Keratinocyte (primary cell): Measurements from ENCODE around the gene NAB1. TPM values are rescaled to one million over a fixed set of nuclear protein-coding genes. Genes with fewer than 3 reads are reported as not detected.

ENCODE experiments used
- DNase-seq: peaks from one replicate; pipeline ENCODE4 v3.0.0-alpha.2; 2011; ENCODE audit warnings: low read depth, missing footprints, low spot score
- FAIRE-seq: peaks from 2 replicates; lab custom pipeline; 2011; peaks lifted over from hg19 to GRCh38; lab: Jason Lieb, UNC
- H2AFZ ChIP-seq: 2 replicates; pipeline ENCODE4 v1.6.0; 2012; ENCODE audit warnings: low read length, control low read depth, inconsistent platforms; ENCODE audit not compliant: control insufficient read depth
- H3K27ac ChIP-seq: 2 replicates; pipeline ENCODE4 v1.5.1; 2011; ENCODE audit warnings: low read length; ENCODE audit not compliant: control insufficient read depth, insufficient read depth
- H3K27me3 ChIP-seq: 3 replicates; pipeline ENCODE4 v1.6.0; 2011; ENCODE audit warnings: low read length; ENCODE audit not compliant: control insufficient read depth, insufficient read depth; ENCODE audit errors: extremely low read depth
- H3K36me3 ChIP-seq, 2 experiments: 2 replicates in 1 of 2; 3 replicates in 1 of 2; pipeline ENCODE4 v1.5.1; 2011; ENCODE audit warnings: low read length in 2 of 2, mild to moderate bottlenecking in 1 of 2; ENCODE audit not compliant: control insufficient read depth in 2 of 2, insufficient read depth in 2 of 2; ENCODE audit errors: extremely low read depth in 1 of 2
- H3K4me1 ChIP-seq: 3 replicates; pipeline ENCODE4 v1.5.1; 2011; ENCODE audit warnings: low read length; ENCODE audit not compliant: control insufficient read depth, insufficient read depth; ENCODE audit errors: extremely low read depth
- H3K4me2 ChIP-seq: 3 replicates; pipeline ENCODE4 v1.6.0; 2011; ENCODE audit warnings: low read depth, low read length; ENCODE audit not compliant: control insufficient read depth, insufficient read depth; ENCODE audit errors: extremely low read depth
- H3K4me3 ChIP-seq, 3 experiments: fragments of 200-600 bp in 1 of 3; sonication (generic) in 1 of 3; 2 replicates in 2 of 3; 3 replicates in 1 of 3; pipeline ENCODE4 v1.5.1; 2011 to 2016; ENCODE audit warnings: low read length in 3 of 3, mild to moderate bottlenecking in 3 of 3, control low read depth in 2 of 3, inconsistent platforms in 1 of 3, low read depth in 1 of 3, mixed read lengths in 1 of 3, mixed run types in 1 of 3, moderate library complexity in 1 of 3; ENCODE audit not compliant: control insufficient read depth in 2 of 3, insufficient read depth in 2 of 3; ENCODE audit errors: extremely low read depth in 1 of 3
- H3K79me2 ChIP-seq: 2 replicates; pipeline ENCODE4 v1.6.0; 2012; ENCODE audit warnings: low read length; ENCODE audit not compliant: control insufficient read depth, insufficient read depth
- H3K9ac ChIP-seq: 3 replicates; pipeline ENCODE4 v1.6.0; 2011; ENCODE audit warnings: low read length; ENCODE audit not compliant: control insufficient read depth, insufficient read depth; ENCODE audit errors: extremely low read depth
- H3K9me1 ChIP-seq: 3 replicates; pipeline ENCODE4 v1.6.0; 2011; ENCODE audit warnings: low read length; ENCODE audit not compliant: control insufficient read depth, insufficient read depth; ENCODE audit errors: extremely low read depth
- H3K9me3 ChIP-seq: 2 replicates; pipeline ENCODE4 v1.5.1; 2012; ENCODE audit warnings: low read depth, low read length; ENCODE audit not compliant: control insufficient read depth
- H4K20me1 ChIP-seq: 3 replicates; pipeline ENCODE4 v1.6.0; 2011; ENCODE audit warnings: low read length; ENCODE audit not compliant: control insufficient read depth, insufficient read depth; ENCODE audit errors: extremely low read depth
- EZH2 ChIP-seq: IDR thresholded peaks from one replicate; pipeline ENCODE4 v1.6.1; 2012; ENCODE audit warnings: inconsistent platforms, mild to moderate bottlenecking, low read length, moderate library complexity
- dilution Hi-C: fragments of 300-500 bp; cut with MboI; formaldehyde crosslinking; loops from one replicate; pipeline ENCODE4 v1.7.0; 2020; ENCODE audit warnings: low sequenced_read_pairs; ENCODE audit not compliant: extremely low pct_ligation_motif_present
- polyA plus RNA-seq, 5 experiments: library from polyadenylated mRNA; depleted of rRNA in 3 of 5; stranded (reverse) in 3 of 5; stranded (forward) in 1 of 5; unstranded in 1 of 5; fragments of >200 nt; gene quantifications; 1 replicate in 1 of 5; 2 replicates in 3 of 5; 3 replicates in 1 of 5; pipeline versions ENCODE4 v1.2.1 to v1.2.3, GENCODE V29; 2011 to 2012; ENCODE audit warnings: missing spikeins in 2 of 5, low read depth in 1 of 5, low replicate concordance in 1 of 5
- TF ChIP-seq, protein P1 (sequence below), 3 experiments: IDR thresholded peaks in 1 of 3; conservative IDR thresholded peaks in 1 of 3; optimal IDR thresholded peaks in 1 of 3; 2 replicates in 2 of 3; 3 replicates in 1 of 3; pipeline versions ENCODE3 to v1.5.1; 2011; ENCODE audit warnings: low read length in 3 of 3, mild to moderate bottlenecking in 3 of 3, moderate library complexity in 2 of 3, control low read depth in 1 of 3, inconsistent platforms in 1 of 3; ENCODE audit not compliant: insufficient read depth in 2 of 3; ENCODE audit errors: extremely low read depth in 1 of 3

NAB1 gene
- polyA plus RNA-seq, 1 donor (not counting 4 experiments of a cell fraction or from before 2014, with no cell fraction given): 24.3 TPM

DNA sequence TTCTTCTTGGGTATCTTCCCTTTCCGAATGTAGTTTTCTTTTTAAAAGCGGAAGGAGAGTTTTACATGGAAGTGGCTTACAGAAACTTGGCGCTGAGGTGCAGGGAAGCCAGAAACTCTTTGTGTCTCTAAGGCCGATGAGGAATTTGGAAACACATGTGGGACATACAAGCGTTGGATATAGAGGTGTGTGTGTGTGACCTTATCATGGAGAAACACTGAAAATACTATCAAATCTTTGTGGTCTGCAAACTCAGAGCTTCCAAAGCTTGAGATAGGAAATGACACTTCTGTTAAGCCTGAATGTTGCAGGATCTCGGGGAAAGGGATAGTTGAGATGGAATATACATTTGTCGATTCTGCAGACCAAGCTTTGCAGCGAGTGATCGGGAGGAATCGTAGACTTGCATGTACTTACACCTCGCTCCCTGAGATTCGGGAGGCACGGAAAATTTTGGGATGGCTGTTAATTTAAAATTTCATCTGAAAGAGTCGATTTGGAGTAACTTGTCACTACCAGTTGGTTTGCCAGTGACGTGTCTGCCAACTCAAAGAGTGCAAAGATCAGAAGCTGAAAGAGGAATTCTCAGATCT is 1.0 kb downstream of the NAB1 start:
- H3K9ac ChIP-seq: peak overlapping the region; percentile 89
- peak; percentile 90 for FAIRE-seq
- dilution Hi-C loops: no loop called here
- H4K20me1 ChIP-seq: peaks cover 4% of the 10 kb centered on the region
- H3K4me3 ChIP-seq: peak overlapping the region; percentile 92 to 98 (median 94)
- DNase-seq: no peak
- H3K9me3 ChIP-seq: no peaks in the 10 kb centered on the region
- H3K9me1 ChIP-seq: peaks cover 3% of the 10 kb centered on the region
- H3K79me2 ChIP-seq: peaks cover 53% of the 10 kb centered on the region
- H3K4me1 ChIP-seq: peaks cover 44% of the 10 kb centered on the region
- TF ChIP-seq EZH2: no peak
- TF ChIP-seq, protein P1, sequence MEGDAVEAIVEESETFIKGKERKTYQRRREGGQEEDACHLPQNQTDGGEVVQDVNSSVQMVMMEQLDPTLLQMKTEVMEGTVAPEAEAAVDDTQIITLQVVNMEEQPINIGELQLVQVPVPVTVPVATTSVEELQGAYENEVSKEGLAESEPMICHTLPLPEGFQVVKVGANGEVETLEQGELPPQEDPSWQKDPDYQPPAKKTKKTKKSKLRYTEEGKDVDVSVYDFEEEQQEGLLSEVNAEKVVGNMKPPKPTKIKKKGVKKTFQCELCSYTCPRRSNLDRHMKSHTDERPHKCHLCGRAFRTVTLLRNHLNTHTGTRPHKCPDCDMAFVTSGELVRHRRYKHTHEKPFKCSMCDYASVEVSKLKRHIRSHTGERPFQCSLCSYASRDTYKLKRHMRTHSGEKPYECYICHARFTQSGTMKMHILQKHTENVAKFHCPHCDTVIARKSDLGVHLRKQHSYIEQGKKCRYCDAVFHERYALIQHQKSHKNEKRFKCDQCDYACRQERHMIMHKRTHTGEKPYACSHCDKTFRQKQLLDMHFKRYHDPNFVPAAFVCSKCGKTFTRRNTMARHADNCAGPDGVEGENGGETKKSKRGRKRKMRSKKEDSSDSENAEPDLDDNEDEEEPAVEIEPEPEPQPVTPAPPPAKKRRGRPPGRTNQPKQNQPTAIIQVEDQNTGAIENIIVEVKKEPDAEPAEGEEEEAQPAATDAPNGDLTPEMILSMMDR (optimal IDR thresholded peaks at IDR 0.05 in 1 of 3, IDR thresholded peaks at IDR 0.05 in 1 of 3, conservative IDR thresholded peaks at IDR 0.05 in 1 of 3; ENCODE audit: extremely low read depth in 1 of 3, insufficient read depth in 2 of 3, low read length in 3 of 3): no peak
- no peaks in the 10 kb centered on the region for H3K27me3 ChIP-seq
- peak overlapping the region; percentile 80 for H2AFZ ChIP-seq
- H3K27ac ChIP-seq: peak overlapping the region; percentile 85
- H3K4me2 ChIP-seq: peak overlapping the region; percentile 98
- H3K36me3 ChIP-seq: no peaks in the 10 kb centered on the region

DNA sequence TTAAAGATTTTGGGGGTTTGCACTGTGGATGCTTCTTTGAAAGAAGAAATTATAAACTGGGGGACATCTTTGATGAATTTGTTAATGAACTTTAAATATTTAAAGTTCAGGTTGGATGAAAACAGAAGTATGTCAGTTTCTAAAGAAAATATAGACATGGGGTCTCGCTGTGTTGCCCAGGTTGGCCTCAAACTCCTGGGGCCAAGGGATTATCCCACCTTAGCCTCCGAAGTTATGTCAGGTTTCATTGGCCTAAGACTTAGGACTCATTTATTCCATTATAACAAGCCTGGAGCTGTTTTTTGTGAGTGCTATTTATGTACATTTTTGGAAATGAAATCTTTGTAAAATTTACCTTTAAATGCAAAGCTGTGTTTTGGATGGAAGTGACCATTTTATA is 2.5 kb downstream of the NAB1 start:
- peaks cover 44% of the 10 kb centered on the region for H3K4me1 ChIP-seq
- FAIRE-seq: no peak
- H3K4me3 ChIP-seq: peak overlapping the region in 2 of 3 experiments; percentile 35 to 98

More for the DNA sequence above, 2.5 kb downstream of the NAB1 start:
- Histone ChIP-seq H3K79me2 (peaks cover 67% of the 10 kb centered on the region), H3K36me3 (no peaks in the 10 kb centered on the region), H3K9me1 (peaks cover 3% of the 10 kb centered on the region), H4K20me1 (peaks cover 4% of the 10 kb centered on the region), H2AFZ (no peak overlapping the region), H3K27me3 (no peaks in the 10 kb centered on the region), H3K9ac (no peak overlapping the region), H3K4me2 (peak overlapping the region; percentile 98), H3K9me3 (no peaks in the 10 kb centered on the region), H3K27ac (peak overlapping the region; percentile 30)
- dilution Hi-C loops: no loop called here
- TF ChIP-seq, protein P1 (optimal IDR thresholded peaks at IDR 0.05 in 1 of 3, IDR thresholded peaks at IDR 0.05 in 1 of 3, conservative IDR thresholded peaks at IDR 0.05 in 1 of 3; ENCODE audit: extremely low read depth in 1 of 3, insufficient read depth in 2 of 3, low read length in 3 of 3): no peak
- TF ChIP-seq EZH2: no peak
- no peak for DNase-seq
